ENCODE measurements around the gene LRRC75B. TPM values are rescaled to one million over a fixed set of nuclear protein-coding genes. Genes with fewer than 3 reads are reported as not detected.

Gene LRRC75B
- total RNA-seq, result 6.7 and 8.2 TPM in 2 replicates

GRCh38 chr22:24592851-24593558, at the start of gene LRRC75B:
TSS of gene LRRC75B (minus strand) at chr22:24593073. CDS start at chr22:24593039, 34 bp downstream.

GRCh38 chr22:24602847-24603769, 10.2 kb upstream of the LRRC75B start, which contains the start of gene GGT1:
TSS of gene GGT1 (plus strand) at chr22:24603193. CDS start at chr22:24611082, 7,889 bp downstream.

GRCh38 chr22:24555165-24556039, 37.5 kb downstream of the LRRC75B start, which contains the start of gene SNRPD3:
TSS of gene SNRPD3 (plus strand) at chr22:24555999. CDS start at chr22:24557675, 1,676 bp downstream.

GRCh38 chr22:24554313-24555164, 38.3 kb downstream of the LRRC75B start, which contains the start of gene GUCD1:
TSS of gene GUCD1 (minus strand) at chr22:24555138. CDS start at chr22:24554991, 147 bp downstream.

Other genes with a start within 250 kb of the LRRC75B start
- 0.54 and 3.1 TPM in 2 replicates for gene ADORA2A, start 165.5 kb downstream of the LRRC75B start, total RNA-seq
- not detected in 2 replicates for gene UPB1, start 97.7 kb downstream of the LRRC75B start, total RNA-seq
- gene GUCD1, start 37.9 kb downstream of the LRRC75B start, total RNA-seq, result 112 and 153 TPM in 2 replicates
- gene SNRPD3, start 37.1 kb downstream of the LRRC75B start, total RNA-seq, result 84.4 and 105 TPM in 2 replicates
- 2.0 TPM in 2 replicates for gene GGT1, start 10.1 kb upstream of the LRRC75B start, total RNA-seq
- gene PIWIL3, start 181.6 kb upstream of the LRRC75B start, total RNA-seq, result under 0.01 TPM in 1 of 2 replicates, not detected in the other
- gene SGSM1, start 213.1 kb upstream of the LRRC75B start, total RNA-seq, result 0.65 and 1.2 TPM in 2 replicates